GM23338 (cell line): ENCODE measurements around the gene DCAKD. TPM values are rescaled to one million over a fixed set of nuclear protein-coding genes. Genes with fewer than 3 reads are reported as not detected.
A peak's percentile ranks its signal among the peaks of the same experiment; 100 is the strongest.

Experiments
- ATAC-seq: fragments of 200-7000 bp; cut with Tn5 transposase; 3 replicates; pipeline ENCODE4 v1.9.1; 2020
- DNase-seq: peaks from one replicate; pipeline ENCODE4 v3.0.0-alpha.2; 2015; ENCODE audit warnings: low spot score
- H2AFZ ChIP-seq: fragments of 200-600 bp; sonication (generic); 2 replicates; pipeline ENCODE4 v1.8.0; 2016; ENCODE audit warnings: antibody characterized with exemption, mild to moderate bottlenecking, moderate library complexity
- H3F3A ChIP-seq: fragments of 200-600 bp; sonication (generic); replicated peaks from 2 replicates; pipeline ENCODE4 v1.8.0; 2017; ENCODE audit warnings: antibody characterized with exemption, mixed run types, low read depth
- H3K27ac ChIP-seq: fragments of 200-600 bp; sonication (generic); 2 replicates; pipeline ENCODE4 v1.6.1; 2016; ENCODE audit warnings: low read depth
- H3K27me3 ChIP-seq: fragments of 200-600 bp; sonication (generic); 2 replicates; pipeline ENCODE4 v1.8.0; 2016; ENCODE audit warnings: mild to moderate bottlenecking, mixed run types, moderate library complexity; ENCODE audit not compliant: insufficient read depth
- H3K36me3 ChIP-seq: fragments of 200-600 bp; sonication (generic); 2 replicates; pipeline ENCODE4 v1.8.0; 2016; ENCODE audit warnings: mild to moderate bottlenecking; ENCODE audit not compliant: insufficient read depth
- H3K4me1 ChIP-seq: fragments of 200-600 bp; sonication (generic); 2 replicates; pipeline ENCODE4 v1.8.0; 2016; ENCODE audit warnings: mild to moderate bottlenecking, moderate library complexity; ENCODE audit not compliant: insufficient read depth
- H3K4me2 ChIP-seq: fragments of 200-600 bp; sonication (generic); 2 replicates; pipeline ENCODE4 v1.7.1; 2017; ENCODE audit warnings: mixed run types
- H3K4me3 ChIP-seq: fragments of 200-600 bp; sonication (generic); 2 replicates; pipeline ENCODE4 v1.6.1; 2016; ENCODE audit warnings: mixed run types
- H3K79me2 ChIP-seq: fragments of 200-600 bp; sonication (generic); replicated peaks from 2 replicates; pipeline ENCODE4 v1.8.0; 2017; ENCODE audit warnings: mild to moderate bottlenecking; ENCODE audit not compliant: insufficient read depth
- H3K9me2 ChIP-seq: fragments of 200-600 bp; sonication (generic); 2 replicates; pipeline ENCODE4 v1.8.0; 2017; ENCODE audit not compliant: insufficient read depth
- H4K20me1 ChIP-seq: fragments of 200-600 bp; sonication (generic); replicated peaks from 2 replicates; pipeline ENCODE4 v1.8.0; 2017; ENCODE audit warnings: mild to moderate bottlenecking; ENCODE audit not compliant: insufficient read depth
- H3K27ac Mint-ChIP-seq: 2 replicates; pipeline ENCODE4 v1.8.0; 2020; ENCODE audit warnings: inconsistent platforms, mild to moderate bottlenecking, moderate library complexity, mixed read lengths
- H3K27me3 Mint-ChIP-seq: 3 replicates; pipeline ENCODE4 v1.8.0; 2022; ENCODE audit warnings: low read depth, mild to moderate bottlenecking, moderate library complexity, mixed read lengths, inconsistent platforms; ENCODE audit not compliant: insufficient read depth, poor library complexity
- H3K36me3 Mint-ChIP-seq: 3 replicates; pipeline ENCODE4 v1.8.0; 2021; ENCODE audit warnings: low read depth, mild to moderate bottlenecking, inconsistent platforms, moderate library complexity, mixed read lengths
- H3K4me1 Mint-ChIP-seq: 3 replicates; pipeline ENCODE4 v1.8.0; 2020; ENCODE audit warnings: mild to moderate bottlenecking, inconsistent platforms, mixed read lengths
- H3K4me3 Mint-ChIP-seq: 3 replicates; pipeline ENCODE4 v1.8.0; 2021; ENCODE audit warnings: moderate library complexity, mild to moderate bottlenecking, inconsistent platforms, mixed read lengths
- H3K9me3 Mint-ChIP-seq: 3 replicates; pipeline ENCODE4 v1.8.0; 2020; ENCODE audit warnings: moderate library complexity, mild to moderate bottlenecking, inconsistent platforms, mixed read lengths
- CREB1 ChIP-seq: fragments of 250-450 bp; sonication (Bioruptor Pico); IDR thresholded peaks from 2 replicates; pipeline ENCODE4 v1.5.0; 2020; ENCODE audit warnings: low read depth, mild to moderate bottlenecking, moderate library complexity
- EZH2 ChIP-seq: fragments of 200-600 bp; sonication (generic); IDR thresholded peaks from one replicate; pipeline ENCODE4 v1.8.0; 2017; ENCODE audit warnings: antibody characterized with exemption, mild to moderate bottlenecking, low read depth; ENCODE audit not compliant: unreplicated experiment
- EZH2phosphoT487 ChIP-seq: fragments of 200-600 bp; sonication (generic); IDR thresholded peaks from one replicate; pipeline ENCODE4 v1.8.1; 2018; ENCODE audit warnings: antibody characterized with exemption; ENCODE audit not compliant: unreplicated experiment
- JUNB ChIP-seq: IDR thresholded peaks from one replicate; pipeline ENCODE4 v1.6.1; 2016; ENCODE audit warnings: antibody characterized with exemption; ENCODE audit not compliant: unreplicated experiment
- POLR2AphosphoS5 ChIP-seq: IDR thresholded peaks from 2 replicates; pipeline ENCODE4 v1.6.1; 2016; ENCODE audit warnings: antibody characterized with exemption, low read depth
- STAT1 ChIP-seq: IDR thresholded peaks from one replicate; pipeline ENCODE4 v1.6.1; 2016; ENCODE audit warnings: antibody characterized with exemption; ENCODE audit not compliant: unreplicated experiment
- ZNF114 ChIP-seq: fragments of 250-450 bp; sonication (Bioruptor Pico); IDR thresholded peaks from 2 replicates; pipeline ENCODE4 v1.5.0; 2020; ENCODE audit warnings: mild to moderate bottlenecking, moderate library complexity
- ZNF331 ChIP-seq: fragments of 250-450 bp; sonication (Bioruptor Pico); IDR thresholded peaks from 2 replicates; pipeline ENCODE4 v1.5.0; 2020; ENCODE audit warnings: low read depth, mild to moderate bottlenecking, moderate library complexity
- polyA plus RNA-seq: library from polyadenylated mRNA; unstranded; fragments of >200 nt; fragmentation: Nextera tagmentation; extraction: Ambion mirVana; gene quantifications from 2 replicates; pipeline ENCODE4 v1.2.1, GENCODE V29; 2016
- total RNA-seq: library from RNA; depleted of rRNA; stranded (reverse); fragments of >200 nt; shearing (Covaris generic); gene quantifications from 2 replicates; pipeline ENCODE4 v1.2.3, GENCODE V29; 2014
- TF ChIP-seq, protein P1 (sequence below), 2 experiments: fragments of 200-600 bp in 1 of 2; sonication (generic) in 1 of 2; conservative IDR thresholded peaks; 2 replicates each; pipeline versions ENCODE4 v1.5.1 to v1.6.1; 2016 to 2017; ENCODE audit warnings: antibody characterized with exemption in 2 of 2, low read depth in 2 of 2, mild to moderate bottlenecking in 2 of 2, moderate library complexity in 1 of 2
- TF ChIP-seq, protein P2 (sequence below): IDR thresholded peaks from one replicate; pipeline ENCODE4 v1.6.1; 2018; ENCODE audit warnings: antibody characterized with exemption; ENCODE audit not compliant: unreplicated experiment
- TF ChIP-seq, protein P3 (sequence below): IDR thresholded peaks from 2 replicates; pipeline ENCODE4 v1.6.1; 2016; ENCODE audit warnings: antibody characterized with exemption

DCAKD gene
- total and polyA plus RNA-seq, 2 experiments from 2014 or later, result 23.7 to 57.2 TPM

DNA sequence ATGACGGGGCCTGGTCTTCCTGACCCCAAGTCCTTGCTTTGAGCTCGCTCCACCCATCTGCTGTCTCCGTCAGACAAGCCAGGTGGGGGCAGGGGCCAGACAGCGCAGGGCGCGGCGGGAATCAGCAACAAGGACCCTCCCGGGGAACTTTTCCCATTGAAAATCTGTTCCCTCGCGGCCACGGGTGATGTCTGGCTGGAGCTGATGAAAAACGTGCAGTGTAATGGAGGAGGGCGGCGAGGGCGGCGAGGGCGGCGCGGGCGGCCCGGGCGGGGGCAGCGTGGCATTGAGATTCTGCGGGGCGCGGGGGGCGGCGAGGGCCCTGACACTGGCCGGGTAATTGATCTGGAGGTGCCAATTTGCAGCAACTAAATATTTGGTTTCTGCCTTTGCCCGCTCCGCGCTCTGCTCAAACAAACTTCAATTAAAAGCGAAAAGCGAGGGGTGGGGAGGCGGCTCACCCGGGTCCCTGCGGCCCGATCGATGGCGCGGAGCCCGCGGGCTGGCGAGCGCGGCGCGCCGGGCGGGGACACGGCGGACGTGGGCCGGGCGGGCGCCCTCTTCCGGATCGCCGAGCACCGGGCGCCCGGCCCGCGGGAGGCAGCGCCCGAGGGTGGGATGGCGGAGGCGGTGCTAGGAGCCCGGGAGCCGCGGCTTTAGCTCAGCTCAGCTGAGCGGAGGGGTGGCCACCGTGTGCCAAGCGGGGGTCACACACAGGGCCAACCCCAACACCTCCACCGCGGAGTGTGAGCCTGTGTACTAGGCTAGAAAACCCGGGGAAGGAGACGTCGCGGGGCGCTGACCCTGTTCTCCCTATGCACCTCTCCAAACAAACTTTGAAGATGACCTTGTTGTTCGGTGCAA lies 32.4 kb downstream of the DCAKD start:
- Histone ChIP-seq H3K27ac (no peak overlapping the region), H3K4me3 (peak overlapping the region; percentile 73), H3K4me1 (peaks cover 20% of the 10 kb centered on the region), H3K9me2 (no peaks in the 10 kb centered on the region), H2AFZ (peak overlapping the region; percentile 95), H3K4me2 (peak overlapping the region; percentile 95), H3F3A (peaks cover 15% of the 10 kb centered on the region; the same call in 1 of the 2 replicates), H3K36me3 (no peaks in the 10 kb centered on the region), H3K79me2 (no peaks in the 10 kb centered on the region), H4K20me1 (no peaks in the 10 kb centered on the region; the same call in 1 of the 2 replicates), H3K27me3 (peaks cover 49% of the 10 kb centered on the region)
- ATAC-seq, result peak; percentile 12
- H3K27me3 Mint-ChIP-seq, result peaks cover 57% of the 10 kb centered on the region
- DNase-seq, result peak; percentile 58
- H3K27ac Mint-ChIP-seq, result no peak overlapping the region
- H3K4me1 Mint-ChIP-seq, result peaks cover 33% of the 10 kb centered on the region
- peak overlapping the region; percentile 89 for H3K4me3 Mint-ChIP-seq
- no peak for TF ChIP-seq STAT1
- peak; percentile 38 for TF ChIP-seq EZH2
- TF ChIP-seq, protein P1, sequence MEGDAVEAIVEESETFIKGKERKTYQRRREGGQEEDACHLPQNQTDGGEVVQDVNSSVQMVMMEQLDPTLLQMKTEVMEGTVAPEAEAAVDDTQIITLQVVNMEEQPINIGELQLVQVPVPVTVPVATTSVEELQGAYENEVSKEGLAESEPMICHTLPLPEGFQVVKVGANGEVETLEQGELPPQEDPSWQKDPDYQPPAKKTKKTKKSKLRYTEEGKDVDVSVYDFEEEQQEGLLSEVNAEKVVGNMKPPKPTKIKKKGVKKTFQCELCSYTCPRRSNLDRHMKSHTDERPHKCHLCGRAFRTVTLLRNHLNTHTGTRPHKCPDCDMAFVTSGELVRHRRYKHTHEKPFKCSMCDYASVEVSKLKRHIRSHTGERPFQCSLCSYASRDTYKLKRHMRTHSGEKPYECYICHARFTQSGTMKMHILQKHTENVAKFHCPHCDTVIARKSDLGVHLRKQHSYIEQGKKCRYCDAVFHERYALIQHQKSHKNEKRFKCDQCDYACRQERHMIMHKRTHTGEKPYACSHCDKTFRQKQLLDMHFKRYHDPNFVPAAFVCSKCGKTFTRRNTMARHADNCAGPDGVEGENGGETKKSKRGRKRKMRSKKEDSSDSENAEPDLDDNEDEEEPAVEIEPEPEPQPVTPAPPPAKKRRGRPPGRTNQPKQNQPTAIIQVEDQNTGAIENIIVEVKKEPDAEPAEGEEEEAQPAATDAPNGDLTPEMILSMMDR (conservative IDR thresholded peaks at IDR 0.05; ENCODE audit: low read depth in 2 of 2), result peak in 1 of 2 experiments; percentile 37; a peak in 2 of 4 replicates
- no peak for TF ChIP-seq ZNF331 (CRISPR knock-in tag)
- TF ChIP-seq, protein P2, sequence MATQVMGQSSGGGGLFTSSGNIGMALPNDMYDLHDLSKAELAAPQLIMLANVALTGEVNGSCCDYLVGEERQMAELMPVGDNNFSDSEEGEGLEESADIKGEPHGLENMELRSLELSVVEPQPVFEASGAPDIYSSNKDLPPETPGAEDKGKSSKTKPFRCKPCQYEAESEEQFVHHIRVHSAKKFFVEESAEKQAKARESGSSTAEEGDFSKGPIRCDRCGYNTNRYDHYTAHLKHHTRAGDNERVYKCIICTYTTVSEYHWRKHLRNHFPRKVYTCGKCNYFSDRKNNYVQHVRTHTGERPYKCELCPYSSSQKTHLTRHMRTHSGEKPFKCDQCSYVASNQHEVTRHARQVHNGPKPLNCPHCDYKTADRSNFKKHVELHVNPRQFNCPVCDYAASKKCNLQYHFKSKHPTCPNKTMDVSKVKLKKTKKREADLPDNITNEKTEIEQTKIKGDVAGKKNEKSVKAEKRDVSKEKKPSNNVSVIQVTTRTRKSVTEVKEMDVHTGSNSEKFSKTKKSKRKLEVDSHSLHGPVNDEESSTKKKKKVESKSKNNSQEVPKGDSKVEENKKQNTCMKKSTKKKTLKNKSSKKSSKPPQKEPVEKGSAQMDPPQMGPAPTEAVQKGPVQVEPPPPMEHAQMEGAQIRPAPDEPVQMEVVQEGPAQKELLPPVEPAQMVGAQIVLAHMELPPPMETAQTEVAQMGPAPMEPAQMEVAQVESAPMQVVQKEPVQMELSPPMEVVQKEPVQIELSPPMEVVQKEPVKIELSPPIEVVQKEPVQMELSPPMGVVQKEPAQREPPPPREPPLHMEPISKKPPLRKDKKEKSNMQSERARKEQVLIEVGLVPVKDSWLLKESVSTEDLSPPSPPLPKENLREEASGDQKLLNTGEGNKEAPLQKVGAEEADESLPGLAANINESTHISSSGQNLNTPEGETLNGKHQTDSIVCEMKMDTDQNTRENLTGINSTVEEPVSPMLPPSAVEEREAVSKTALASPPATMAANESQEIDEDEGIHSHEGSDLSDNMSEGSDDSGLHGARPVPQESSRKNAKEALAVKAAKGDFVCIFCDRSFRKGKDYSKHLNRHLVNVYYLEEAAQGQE, result no peak
- TF ChIP-seq POLR2AphosphoS5, result 0 out of 2 replicates have a peak, but pooled peaks have one; percentile 16
- peaks cover 2% of the 10 kb centered on the region; the same call in 2 of the 3 replicates for H3K36me3 Mint-ChIP-seq
- no peaks in the 10 kb centered on the region; the same call in 2 of the 3 replicates for H3K9me3 Mint-ChIP-seq

DNA sequence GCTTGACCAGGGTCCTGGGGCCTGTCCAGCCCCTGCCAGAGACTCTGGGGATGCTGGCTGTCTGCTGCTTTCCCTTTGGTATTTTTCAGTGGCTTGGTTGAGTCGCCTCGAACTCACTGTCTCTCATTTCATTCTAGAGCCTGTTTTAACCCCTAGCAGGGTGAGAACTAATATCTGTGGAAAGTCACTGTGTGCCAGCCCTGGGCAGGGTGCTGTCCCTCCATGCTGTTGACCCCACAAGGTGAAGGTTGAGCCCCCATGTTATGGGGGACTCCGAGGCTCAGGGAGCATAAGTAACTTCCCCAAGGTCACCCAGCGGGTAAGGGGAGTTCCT lies 33.0 kb downstream of the DCAKD start:
- H3K27ac Mint-ChIP-seq, result no peak overlapping the region
- Histone ChIP-seq H3K4me2 (peak overlapping the region; percentile 95), H3K79me2 (no peaks in the 10 kb centered on the region), H3K27me3 (peaks cover 49% of the 10 kb centered on the region), H3K4me3 (peak overlapping the region; percentile 73), H3K27ac (no peak overlapping the region), H4K20me1 (no peaks in the 10 kb centered on the region; the same call in 1 of the 2 replicates), H3K4me1 (peaks cover 25% of the 10 kb centered on the region), H2AFZ (peak overlapping the region; percentile 95), H3F3A (peaks cover 15% of the 10 kb centered on the region; the same call in 1 of the 2 replicates), H3K36me3 (no peaks in the 10 kb centered on the region), H3K9me2 (no peaks in the 10 kb centered on the region)
- H3K27me3 Mint-ChIP-seq, result peaks cover 57% of the 10 kb centered on the region
- H3K36me3 Mint-ChIP-seq, result no peaks in the 10 kb centered on the region; the same call in 2 of the 3 replicates
- H3K4me1 Mint-ChIP-seq, result peaks cover 36% of the 10 kb centered on the region
- ATAC-seq (no peak), DNase-seq (no peak)
- peak overlapping the region; percentile 89 for H3K4me3 Mint-ChIP-seq
- no peaks in the 10 kb centered on the region for H3K9me3 Mint-ChIP-seq
- TF ChIP-seq ZNF331 (CRISPR knock-in tag) (no peak), ZNF114 (CRISPR knock-in tag) (no peak), EZH2phosphoT487 (no peak), STAT1 (no peak), JUNB (no peak), CREB1 (CRISPR knock-in tag) (no peak)
- TF ChIP-seq, protein P1 (conservative IDR thresholded peaks at IDR 0.05; ENCODE audit: low read depth in 2 of 2), result no peak
- TF ChIP-seq, protein P3, sequence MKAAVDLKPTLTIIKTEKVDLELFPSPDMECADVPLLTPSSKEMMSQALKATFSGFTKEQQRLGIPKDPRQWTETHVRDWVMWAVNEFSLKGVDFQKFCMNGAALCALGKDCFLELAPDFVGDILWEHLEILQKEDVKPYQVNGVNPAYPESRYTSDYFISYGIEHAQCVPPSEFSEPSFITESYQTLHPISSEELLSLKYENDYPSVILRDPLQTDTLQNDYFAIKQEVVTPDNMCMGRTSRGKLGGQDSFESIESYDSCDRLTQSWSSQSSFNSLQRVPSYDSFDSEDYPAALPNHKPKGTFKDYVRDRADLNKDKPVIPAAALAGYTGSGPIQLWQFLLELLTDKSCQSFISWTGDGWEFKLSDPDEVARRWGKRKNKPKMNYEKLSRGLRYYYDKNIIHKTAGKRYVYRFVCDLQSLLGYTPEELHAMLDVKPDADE, result no peak
